ENCODE results near the gene SRXN1.
A peak's percentile ranks its signal among the peaks of the same experiment; 100 is the strongest.

SRXN1 gene

GRCh38 chr20:675033-675452 lies 22.0 kb upstream of the SRXN1 start:
- no peak for DNase-seq

- DNase-seq: no peak
Measured at GRCh38 chr20:673603-674001, 20.6 kb upstream of the SRXN1 start.

- no peak for DNase-seq
Measured at GRCh38 chr20:672963-673602, 20.1 kb upstream of the SRXN1 start.

- DNase-seq: no peak
Measured at GRCh38 chr20:671252-672030, 18.4 kb upstream of the SRXN1 start.

- DNase-seq: no peak
Measured at GRCh38 chr20:669573-669972, 16.6 kb upstream of the SRXN1 start.

- DNase-seq: no peak
Measured at GRCh38 chr20:668638-669037, 15.6 kb upstream of the SRXN1 start.

GRCh38 chr20:668050-668449 lies 15.1 kb upstream of the SRXN1 start:
- no peak for DNase-seq

- DNase-seq: peak; percentile 28
Measured at GRCh38 chr20:667351-668034, 14.5 kb upstream of the SRXN1 start.

- DNase-seq: no peak
Measured at GRCh38 chr20:666877-667276, 13.9 kb upstream of the SRXN1 start.

GRCh38 chr20:665276-665675 lies 12.3 kb upstream of the SRXN1 start:
- no peak for DNase-seq

- DNase-seq: no peak
Measured at GRCh38 chr20:664576-664975, 11.6 kb upstream of the SRXN1 start.

- no peak for DNase-seq
Measured at GRCh38 chr20:664151-664550, 11.2 kb upstream of the SRXN1 start.

- DNase-seq: no peak
Measured at GRCh38 chr20:663315-664090, 10.5 kb upstream of the SRXN1 start.

- DNase-seq: no peak
Measured at GRCh38 chr20:662277-663192, 9.5 kb upstream of the SRXN1 start.

- no peak for DNase-seq
Measured at GRCh38 chr20:661474-662270, 8.7 kb upstream of the SRXN1 start.

- no peak for DNase-seq
Measured at GRCh38 chr20:658731-659291, 5.8 kb upstream of the SRXN1 start.

- DNase-seq: no peak
Measured at GRCh38 chr20:658202-658601, 5.2 kb upstream of the SRXN1 start.

- no peak for DNase-seq
Measured at GRCh38 chr20:655726-656624, 3.0 kb upstream of the SRXN1 start.

GRCh38 chr20:654417-654750 lies 1.4 kb upstream of the SRXN1 start:
- DNase-seq: no peak

Measured in NCI-H774 (cell line).